Fibroblast of peridontal ligament (primary cell): Measurements from ENCODE around the gene CPLX1.
"Not testable (repeated sequence)": the region's sequence is repeated elsewhere in the genome, so short reads cannot be mapped to it uniquely, and the experiment has no call there.

ENCODE experiments used
- DNase-seq: peaks from one replicate; pipeline ENCODE4 v3.0.0-alpha.2; 2010; ENCODE audit errors: extremely low read depth

Gene CPLX1

GRCh38 chr4:776743-777441 is 49.0 kb downstream of the CPLX1 start:
- DNase-seq: no peak

DNA sequence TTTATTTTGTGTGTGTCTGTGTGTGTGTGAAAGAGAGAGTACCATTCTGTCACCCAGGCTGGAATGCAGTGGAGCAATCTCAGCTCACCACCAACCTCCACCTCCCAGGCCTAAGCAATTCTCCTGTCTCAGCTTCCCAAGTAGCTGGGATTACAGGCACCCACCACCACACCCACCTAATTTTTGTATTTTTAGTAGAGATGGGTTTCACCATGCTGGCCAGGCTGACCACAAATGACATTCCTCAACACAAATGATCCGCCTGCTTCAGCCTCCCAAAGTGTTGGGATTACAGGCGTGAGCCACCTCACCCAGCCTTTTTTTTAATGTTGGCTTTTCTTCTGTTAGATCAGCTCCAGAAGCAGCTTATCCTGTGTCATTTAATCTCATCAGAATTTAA is 50.4 kb downstream of the CPLX1 start:
- not testable (repeated sequence) for DNase-seq

DNA sequence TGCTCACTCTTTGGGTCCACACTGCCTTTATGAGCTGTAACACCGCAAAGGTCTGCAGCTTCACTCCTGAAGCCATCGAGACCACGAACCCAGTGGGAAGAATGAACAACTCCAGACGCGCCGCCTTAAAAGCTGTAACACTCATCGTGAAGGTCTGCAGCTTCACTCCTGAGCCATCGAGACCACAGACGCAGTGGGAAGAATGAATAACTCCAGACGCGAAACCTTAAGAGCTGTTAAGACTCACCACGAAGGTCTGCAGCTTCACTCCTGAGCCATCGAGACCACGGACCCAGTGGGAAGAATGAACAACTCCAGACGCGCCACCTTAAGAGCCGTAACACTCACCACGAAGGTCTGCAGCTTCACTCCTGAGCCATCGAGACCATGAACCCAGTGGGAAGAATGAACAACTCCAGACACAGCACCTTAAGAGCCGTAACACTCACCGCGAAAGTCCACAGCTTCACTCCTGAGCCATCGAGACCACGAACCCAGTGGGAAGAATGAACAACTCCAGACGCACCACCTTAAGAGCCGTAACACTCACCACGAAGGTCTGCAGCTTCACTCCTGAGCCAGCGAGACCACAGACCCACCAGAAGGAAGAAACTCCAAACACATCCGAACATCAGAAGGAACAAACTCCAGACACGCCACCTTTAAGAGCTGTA is 51.4 kb downstream of the CPLX1 start:
- DNase-seq: not testable (repeated sequence)

- DNase-seq: no peak
Observed at GRCh38 chr4:773214-773613, 52.7 kb downstream of the CPLX1 start.

DNA sequence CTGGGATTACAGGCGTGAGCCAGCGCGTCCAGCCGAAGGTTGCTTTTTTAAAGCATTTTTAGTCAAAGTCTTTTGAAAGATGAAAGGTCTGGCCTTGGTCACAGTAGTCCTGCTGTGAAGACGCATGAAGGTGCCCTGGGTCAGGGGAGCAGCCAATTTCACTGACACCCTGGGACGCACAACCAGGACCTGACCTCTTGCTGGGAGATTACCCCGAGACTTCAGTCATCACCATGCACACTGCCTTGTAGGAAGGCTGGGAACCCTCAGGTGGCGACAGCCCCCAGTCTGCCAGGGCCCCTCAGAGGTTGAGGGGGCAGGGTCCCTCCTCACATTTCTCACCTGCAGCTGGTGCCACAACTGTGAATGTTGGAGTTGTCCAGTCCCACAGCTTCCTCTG is 53.2 kb downstream of the CPLX1 start:
- DNase-seq: no peak

DNA sequence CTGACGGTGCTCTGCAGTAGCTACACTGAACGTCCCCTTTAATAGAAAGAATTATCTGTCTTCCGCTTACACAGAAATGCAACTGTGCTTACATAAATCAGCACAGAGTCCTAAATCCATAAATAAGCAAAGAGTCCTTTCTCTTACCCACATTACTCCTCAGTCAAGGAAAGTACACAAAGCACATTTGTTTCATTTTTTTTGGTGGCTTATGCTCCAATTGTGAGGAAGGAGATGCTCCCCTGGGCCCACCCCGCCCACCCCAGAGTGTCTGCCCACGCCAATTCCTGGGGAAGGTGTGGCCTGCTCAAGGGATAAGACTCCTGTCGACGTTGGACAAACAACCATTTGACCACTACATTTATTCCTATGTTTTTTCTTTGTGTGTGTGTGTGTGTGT is 53.8 kb downstream of the CPLX1 start:
- no peak for DNase-seq

DNA sequence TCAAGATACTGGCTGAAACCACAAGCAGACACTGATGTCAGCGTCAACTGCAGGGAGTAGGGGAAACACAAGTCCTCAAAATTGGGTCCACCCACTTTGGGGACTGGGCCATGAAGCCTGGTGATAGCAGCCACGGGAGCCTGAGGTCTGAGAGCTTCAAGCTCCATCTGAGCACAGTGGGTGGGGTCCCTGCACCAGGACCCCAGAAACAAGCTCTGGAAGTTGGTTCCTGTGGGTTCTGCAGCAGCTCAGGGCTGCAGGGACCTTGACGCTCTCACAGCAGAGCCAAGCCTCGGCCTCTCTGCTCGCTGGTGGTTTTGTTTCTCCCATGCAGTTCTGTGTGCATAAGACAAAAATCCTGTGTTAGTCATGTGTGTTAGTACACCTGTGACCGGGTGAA is 54.5 kb downstream of the CPLX1 start:
- no peak for DNase-seq

- no peak for DNase-seq
Observed at GRCh38 chr4:770022-770421, 55.9 kb downstream of the CPLX1 start.

DNA sequence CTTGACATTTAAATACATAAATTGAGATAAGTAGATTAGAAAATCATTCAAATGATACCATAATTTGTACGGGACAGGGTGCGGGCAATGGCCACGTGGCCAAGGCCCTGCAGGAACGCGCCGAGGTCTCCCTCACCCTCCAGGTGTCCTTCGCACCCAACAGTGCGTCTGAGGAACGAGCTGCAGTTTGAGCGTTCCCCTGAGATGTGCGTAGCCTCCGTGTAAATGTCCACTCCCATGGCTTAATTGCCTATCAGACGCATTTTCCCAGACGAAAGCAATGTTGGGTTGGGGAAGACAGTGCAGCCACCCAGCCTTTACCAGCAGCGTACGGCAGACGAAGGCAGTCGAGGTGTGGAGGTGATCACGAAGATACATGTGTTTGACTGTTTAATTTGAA is 56.4 kb downstream of the CPLX1 start:
- DNase-seq: no peak

- DNase-seq: no peak
Observed at GRCh38 chr4:768995-769394, 56.9 kb downstream of the CPLX1 start.

DNA sequence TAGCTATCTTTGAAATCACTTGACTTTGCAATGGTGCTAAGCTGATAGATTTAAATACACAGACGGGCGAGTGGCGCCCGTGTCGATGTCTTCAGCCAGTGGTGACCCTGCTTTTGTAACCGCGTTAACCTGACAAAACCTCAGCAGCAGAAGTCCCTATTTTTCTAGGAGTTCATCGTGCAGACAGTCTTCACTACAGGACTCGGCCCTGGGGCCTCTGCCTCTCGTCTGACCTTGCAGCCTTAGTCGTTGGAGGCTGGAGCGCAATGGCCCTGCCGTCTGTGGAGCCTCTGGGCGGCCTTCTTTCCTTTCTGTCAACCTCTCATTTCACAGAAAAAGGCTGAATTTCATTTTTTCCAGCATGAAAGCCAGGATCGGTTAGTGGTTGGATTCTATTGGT is 57.9 kb downstream of the CPLX1 start:
- DNase-seq: no peak

DNA sequence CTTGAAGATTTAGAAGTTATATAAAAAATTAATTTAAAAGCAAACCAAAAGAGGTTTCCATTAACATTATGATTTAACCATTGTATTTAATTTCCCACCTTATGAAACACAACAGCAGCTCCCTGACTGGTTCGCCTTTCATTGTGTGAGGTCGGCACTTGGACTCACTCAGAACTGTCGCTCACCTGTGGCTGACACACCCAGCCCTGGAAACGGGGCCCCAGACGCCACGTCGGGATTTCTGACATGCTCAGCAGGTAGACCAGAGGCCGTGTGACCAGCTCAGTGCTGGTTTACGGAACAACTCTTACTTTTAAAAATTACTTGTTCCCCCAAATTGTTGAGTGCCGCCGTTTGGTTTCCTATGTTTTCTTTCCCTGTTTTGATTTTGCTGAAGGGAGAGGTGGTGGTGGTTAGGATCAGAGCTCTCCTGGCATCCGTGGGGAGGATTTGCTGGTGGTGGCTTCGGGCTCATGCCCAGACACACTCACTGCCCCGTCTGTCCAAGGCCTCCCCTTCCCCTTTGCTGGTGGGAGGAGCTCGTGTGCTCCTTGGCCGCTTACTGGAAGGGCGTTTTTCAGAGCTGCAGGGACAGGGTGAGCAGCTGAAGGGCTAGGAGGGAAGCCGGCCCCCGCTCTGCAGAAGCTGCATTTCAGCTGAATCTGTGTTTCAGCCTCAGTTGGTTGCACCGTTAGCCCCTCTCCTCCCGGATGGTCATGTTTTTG is 59.2 kb downstream of the CPLX1 start:
- DNase-seq: no peak

DNA sequence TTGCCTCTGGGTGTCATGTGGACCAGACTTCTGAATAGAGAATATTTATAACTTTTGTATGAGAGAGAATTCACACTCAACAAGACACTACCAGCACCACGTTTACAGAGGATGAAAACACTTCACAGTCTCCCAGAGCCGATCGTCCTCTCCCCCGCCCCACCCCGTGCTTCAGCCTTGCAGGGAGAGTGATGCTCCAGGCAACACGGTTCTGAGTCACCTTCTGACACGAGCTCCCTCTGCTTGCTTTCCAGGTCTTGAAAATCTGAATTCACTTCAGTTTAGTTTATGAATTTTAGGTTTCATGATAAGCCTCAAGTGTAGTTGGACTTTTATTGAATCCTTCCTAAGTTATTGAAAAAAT is 59.8 kb downstream of the CPLX1 start:
- DNase-seq: peak; percentile 31

- DNase-seq: no peak
Observed at GRCh38 chr4:764405-765169, 61.3 kb downstream of the CPLX1 start.

- no peak for DNase-seq
Observed at GRCh38 chr4:763922-764321, 62.0 kb downstream of the CPLX1 start.

DNA sequence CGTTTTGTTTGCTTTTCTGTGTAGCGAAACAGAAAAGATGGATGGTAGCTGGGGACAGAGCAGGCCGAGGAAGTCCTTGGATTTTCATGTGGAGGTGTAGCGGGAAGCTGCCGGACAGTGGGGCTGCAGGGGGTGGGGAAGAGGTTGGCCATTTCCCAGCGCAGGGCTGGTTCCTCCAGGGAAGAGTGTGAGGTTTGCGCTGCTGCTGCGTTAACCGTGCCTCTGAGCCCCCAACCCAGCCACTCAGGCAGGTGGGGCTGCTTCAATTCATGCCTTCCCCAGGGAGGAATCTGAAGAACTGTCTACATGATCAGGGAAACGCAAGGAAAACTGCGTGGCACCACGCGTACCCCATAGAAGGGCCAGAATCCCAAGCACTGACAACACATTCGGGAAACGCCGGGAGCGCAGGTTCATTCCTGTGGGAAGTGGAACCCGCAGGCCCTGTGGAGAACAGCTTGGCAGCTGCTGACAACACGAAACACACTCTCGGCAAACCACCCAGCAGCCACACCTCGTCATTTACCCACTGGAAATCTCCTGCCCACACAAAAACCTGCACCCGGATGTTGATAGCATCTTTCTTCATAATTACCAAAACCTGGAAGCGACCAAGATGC is 62.6 kb downstream of the CPLX1 start:
- DNase-seq: no peak

DNA sequence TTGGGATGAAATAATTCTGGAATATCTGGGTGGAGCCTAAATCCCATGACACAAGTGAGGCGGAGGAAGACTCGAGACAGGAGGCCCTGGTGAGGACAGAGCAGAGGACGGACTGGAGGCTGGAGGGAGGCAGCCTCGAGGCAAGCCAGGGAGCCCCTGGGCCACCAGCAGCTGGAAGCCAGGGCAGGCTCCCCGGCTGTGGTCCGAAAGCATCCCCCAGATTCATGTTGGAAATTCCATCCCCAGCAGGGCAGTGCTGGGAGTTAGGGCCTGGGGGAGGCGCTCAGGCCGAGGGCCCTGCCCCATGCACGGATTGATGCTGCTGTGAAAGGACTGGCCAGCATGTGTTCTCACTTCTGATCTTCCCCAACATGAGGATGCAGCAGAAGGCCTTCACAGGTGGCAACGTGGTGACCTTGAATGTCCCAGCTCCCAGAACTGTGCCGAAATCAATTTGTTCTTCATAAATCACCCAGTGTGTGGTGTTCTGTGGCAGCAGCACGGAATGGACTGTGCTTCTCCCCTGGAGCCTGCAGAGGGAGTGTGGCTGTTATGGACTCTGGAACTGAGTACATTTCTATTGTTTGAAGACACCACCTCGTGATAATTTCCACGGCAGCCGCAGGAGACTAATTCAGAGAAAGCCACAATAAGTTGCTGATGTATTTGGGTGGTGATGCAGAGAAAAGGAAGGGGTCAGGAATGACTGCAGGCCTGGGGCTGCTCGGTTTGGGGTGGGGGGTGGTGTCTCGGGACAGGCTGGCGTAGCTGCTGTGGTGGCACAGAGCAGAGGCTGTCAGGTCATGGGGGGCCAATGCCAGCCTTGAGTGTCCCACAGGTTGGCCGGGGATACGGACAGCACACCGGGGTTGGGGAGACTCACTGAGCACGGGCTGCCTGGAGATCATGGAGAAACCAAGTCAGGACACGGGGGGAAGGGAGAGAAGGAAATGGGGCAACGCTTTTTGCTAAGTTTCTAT is 63.4 kb downstream of the CPLX1 start:
- peak; percentile 23 for DNase-seq

- no peak for DNase-seq
Observed at GRCh38 chr4:761739-762138, 64.2 kb downstream of the CPLX1 start.

- no peak for DNase-seq
Observed at GRCh38 chr4:761086-761485, 64.8 kb downstream of the CPLX1 start.

DNA sequence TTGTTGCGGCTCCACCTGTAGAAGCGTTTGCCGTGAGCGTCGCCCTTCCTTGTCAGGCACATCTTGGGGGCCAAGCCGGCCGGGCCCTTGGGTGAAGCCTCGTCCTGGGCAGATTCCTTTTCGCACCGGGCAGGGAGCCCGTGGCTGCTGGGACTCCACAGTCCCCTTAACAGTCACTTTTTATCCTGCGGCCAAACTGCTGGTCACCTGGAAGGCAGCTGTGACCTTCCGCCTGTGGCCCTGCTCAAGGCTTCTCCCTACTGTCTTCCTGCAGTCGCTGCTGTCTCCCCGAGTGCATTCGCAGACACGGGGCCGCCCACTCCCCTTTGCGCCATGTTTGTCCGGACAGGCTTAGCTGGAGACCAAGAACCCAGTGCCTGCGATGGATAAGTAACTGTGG is 65.3 kb downstream of the CPLX1 start:
- no peak for DNase-seq

GRCh38 chr4:759810-760209 is 66.1 kb downstream of the CPLX1 start:
- DNase-seq: not testable (repeated sequence)
